Mononuclear cell (primary cell): ENCODE data around the gene ACP3. TPM values are rescaled to one million over a fixed set of nuclear protein-coding genes. Genes with fewer than 3 reads are reported as not detected.
"Not testable (repeated sequence)": the region's sequence is repeated elsewhere in the genome, so short reads cannot be mapped to it uniquely, and the experiment has no call there.

ENCODE experiments used
- H3K27me3 ChIP-seq: 2 replicates; pipeline ENCODE4 v1.6.0; 2011; ENCODE audit warnings: low read length, control low read depth; ENCODE audit not compliant: insufficient read depth
- H3K4me1 ChIP-seq: 2 replicates; pipeline ENCODE4 v1.5.1; 2011; ENCODE audit warnings: mild to moderate bottlenecking, low read length, control low read depth; ENCODE audit not compliant: insufficient read depth
- H3K4me3 ChIP-seq: 2 replicates; pipeline ENCODE4 v1.5.1; 2011; ENCODE audit warnings: mild to moderate bottlenecking, low read length, moderate library complexity
- H3K9me3 ChIP-seq: 2 replicates; pipeline ENCODE4 v1.5.1; 2011; ENCODE audit warnings: low read depth, mild to moderate bottlenecking, control low read depth, low read length
- total RNA-seq: library from RNA; depleted of rRNA; stranded (reverse); fragments of >200 nt; gene quantifications from one replicate; pipeline ENCODE4 v1.2.3, GENCODE V29; 2012

The ACP3 gene
- total RNA-seq, 1 donor = 18.1 TPM

GRCh38 chr3:132368515-132368914 lies 51.3 kb downstream of the ACP3 start:
- Histone ChIP-seq H3K4me3 (no peak overlapping the region), H3K4me1 (no peaks in the 10 kb centered on the region), H3K27me3 (no peaks in the 10 kb centered on the region), H3K9me3 (no peaks in the 10 kb centered on the region)

- H3K27me3 ChIP-seq = no peaks in the 10 kb centered on the region
- H3K4me3 ChIP-seq = no peak overlapping the region
- H3K4me1 ChIP-seq = no peaks in the 10 kb centered on the region
- H3K9me3 ChIP-seq = no peaks in the 10 kb centered on the region
Observed at GRCh38 chr3:132368962-132369361, 51.8 kb downstream of the ACP3 start.

DNA sequence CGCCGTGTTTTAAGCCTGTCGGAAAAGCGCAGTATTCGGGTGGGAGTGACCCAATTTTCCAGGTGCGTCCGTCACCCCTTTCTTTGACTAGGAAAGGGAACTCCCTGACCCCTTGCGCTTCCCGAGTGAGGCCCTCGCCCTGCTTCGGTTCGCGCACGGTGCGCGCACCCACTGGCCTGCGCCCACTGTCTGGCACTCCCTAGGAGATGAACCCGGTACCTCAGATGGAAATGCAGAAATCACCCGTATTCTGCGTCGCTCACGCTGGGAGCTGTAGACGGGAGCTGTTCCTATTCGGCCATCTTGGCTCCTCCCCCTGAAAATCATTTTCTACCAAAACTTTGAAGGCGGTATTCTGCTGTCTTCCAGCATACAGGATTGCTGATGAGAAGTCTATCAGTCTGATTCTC lies 59.7 kb downstream of the ACP3 start:
- H3K9me3 ChIP-seq, H3K4me1 ChIP-seq, H3K27me3 ChIP-seq, H3K4me3 ChIP-seq: not testable (repeated sequence)

GRCh38 chr3:132378048-132378762 lies 61.0 kb downstream of the ACP3 start:
- Histone ChIP-seq H3K4me1 (no peaks in the 10 kb centered on the region), H3K27me3 (no peaks in the 10 kb centered on the region), H3K9me3 (no peaks in the 10 kb centered on the region), H3K4me3 (no peak overlapping the region)

DNA sequence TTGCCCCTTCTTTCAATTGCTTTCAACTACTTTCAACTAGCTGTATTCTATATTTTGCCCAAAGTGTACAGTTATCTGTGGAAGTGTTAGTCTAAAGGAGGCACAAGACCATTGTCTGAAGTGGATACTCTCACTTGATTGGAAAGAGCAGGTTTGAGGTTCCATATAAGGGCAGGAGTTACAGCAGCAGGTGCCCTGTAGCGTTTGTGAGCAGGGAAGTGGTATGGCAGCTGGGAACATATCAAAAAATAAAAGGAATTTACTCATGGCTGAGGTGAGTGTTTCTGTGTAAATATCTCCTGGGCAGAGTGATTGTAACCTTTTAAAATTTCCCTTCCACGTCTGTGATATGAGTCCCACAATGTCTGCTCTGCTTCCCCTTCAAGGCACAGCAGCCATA lies 61.6 kb downstream of the ACP3 start:
- H3K27me3 ChIP-seq = no peaks in the 10 kb centered on the region
- no peaks in the 10 kb centered on the region for H3K4me1 ChIP-seq
- H3K9me3 ChIP-seq = no peaks in the 10 kb centered on the region
- no peak overlapping the region for H3K4me3 ChIP-seq

DNA sequence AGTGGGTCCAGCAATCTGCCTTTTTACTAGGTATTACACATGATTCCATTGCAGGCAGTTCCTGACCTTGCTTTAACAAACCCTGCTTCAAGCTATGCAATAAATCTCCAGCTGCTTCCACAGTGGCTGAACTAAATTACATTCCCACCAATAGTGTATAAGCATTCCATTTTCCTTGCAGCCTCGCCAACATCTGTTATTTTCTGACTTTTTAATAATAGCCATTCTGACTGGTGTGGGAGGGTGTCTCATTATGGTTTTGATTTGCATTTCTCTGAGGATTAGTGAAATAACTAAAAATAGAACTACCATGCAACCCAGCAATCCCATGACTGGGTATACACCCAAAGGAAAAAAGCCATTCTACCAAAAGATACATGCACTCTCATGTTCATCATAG lies 63.7 kb downstream of the ACP3 start:
- no peaks in the 10 kb centered on the region for H3K9me3 ChIP-seq
- H3K4me3 ChIP-seq = no peak overlapping the region
- no peaks in the 10 kb centered on the region for H3K4me1 ChIP-seq
- H3K27me3 ChIP-seq = no peaks in the 10 kb centered on the region

GRCh38 chr3:132381348-132381944 lies 64.2 kb downstream of the ACP3 start:
- H3K9me3 ChIP-seq = no peaks in the 10 kb centered on the region
- no peaks in the 10 kb centered on the region for H3K4me1 ChIP-seq
- no peak overlapping the region for H3K4me3 ChIP-seq
- no peaks in the 10 kb centered on the region for H3K27me3 ChIP-seq

DNA sequence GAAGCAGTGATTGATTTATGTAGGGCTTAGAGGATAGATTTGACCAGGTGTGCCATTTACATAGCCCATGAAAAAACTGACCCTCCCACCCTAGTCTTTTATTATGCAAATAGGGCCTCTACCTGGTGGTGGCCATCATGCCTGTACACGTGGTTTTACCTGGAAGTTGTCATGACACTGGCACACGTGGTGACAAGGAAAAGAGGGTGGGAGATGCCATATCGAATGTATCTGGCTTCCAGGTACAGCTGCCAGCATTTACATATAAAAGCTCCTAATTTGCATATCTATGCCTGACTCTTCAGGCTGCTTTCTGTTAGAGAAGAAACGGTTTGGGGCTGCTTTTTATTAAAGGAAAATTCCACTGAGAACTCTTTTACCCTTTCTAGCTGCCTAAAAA lies 65.1 kb downstream of the ACP3 start:
- H3K4me3 ChIP-seq = no peak overlapping the region
- H3K4me1 ChIP-seq = no peaks in the 10 kb centered on the region
- H3K27me3 ChIP-seq = no peaks in the 10 kb centered on the region
- H3K9me3 ChIP-seq = no peaks in the 10 kb centered on the region

GRCh38 chr3:132382688-132383194 lies 65.5 kb downstream of the ACP3 start:
- Histone ChIP-seq H3K4me3 (no peak overlapping the region), H3K9me3 (no peaks in the 10 kb centered on the region), H3K4me1 (no peaks in the 10 kb centered on the region), H3K27me3 (no peaks in the 10 kb centered on the region)

DNA sequence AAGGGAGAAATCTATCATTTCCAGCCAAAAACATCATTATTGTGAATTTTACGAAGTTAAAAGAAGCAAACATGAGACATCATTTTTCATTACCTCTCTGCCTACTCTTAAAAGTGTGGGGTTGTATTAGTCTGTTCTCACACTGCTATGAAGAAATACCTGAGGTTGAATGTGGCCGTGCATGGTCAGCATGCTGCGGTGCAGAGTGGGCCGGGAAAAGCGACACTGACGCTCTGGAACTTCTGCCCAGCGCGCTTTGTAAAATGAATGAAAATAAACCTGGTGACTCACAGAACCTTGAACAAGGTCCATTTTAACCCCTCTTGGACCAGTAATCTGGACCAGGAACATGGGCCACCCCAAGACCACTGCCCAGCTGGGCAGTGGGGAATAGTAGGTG lies 69.1 kb downstream of the ACP3 start:
- Histone ChIP-seq H3K4me1 (no peaks in the 10 kb centered on the region), H3K4me3 (no peak overlapping the region), H3K9me3 (no peaks in the 10 kb centered on the region), H3K27me3 (no peaks in the 10 kb centered on the region)

DNA sequence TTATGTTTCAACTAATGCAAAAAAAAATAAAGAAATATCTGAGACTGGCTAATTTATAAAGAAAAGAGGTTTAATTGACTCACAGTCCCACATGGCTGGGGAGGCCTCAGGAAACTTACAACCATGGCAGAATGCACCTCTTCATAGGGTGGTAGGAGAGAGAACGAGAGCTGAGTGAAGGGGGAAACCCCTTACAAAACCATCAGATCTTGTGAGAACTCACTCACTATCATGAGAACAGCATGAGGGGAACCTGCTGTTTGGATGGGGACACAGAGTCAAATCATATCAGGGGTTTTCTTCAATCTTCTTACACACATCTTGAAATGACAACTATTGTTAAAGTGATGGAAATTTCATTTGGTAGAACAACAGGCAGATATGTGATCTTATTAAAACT lies 75.5 kb downstream of the ACP3 start:
- not testable (repeated sequence) for H3K4me1 ChIP-seq, H3K9me3 ChIP-seq, H3K27me3 ChIP-seq, H3K4me3 ChIP-seq

DNA sequence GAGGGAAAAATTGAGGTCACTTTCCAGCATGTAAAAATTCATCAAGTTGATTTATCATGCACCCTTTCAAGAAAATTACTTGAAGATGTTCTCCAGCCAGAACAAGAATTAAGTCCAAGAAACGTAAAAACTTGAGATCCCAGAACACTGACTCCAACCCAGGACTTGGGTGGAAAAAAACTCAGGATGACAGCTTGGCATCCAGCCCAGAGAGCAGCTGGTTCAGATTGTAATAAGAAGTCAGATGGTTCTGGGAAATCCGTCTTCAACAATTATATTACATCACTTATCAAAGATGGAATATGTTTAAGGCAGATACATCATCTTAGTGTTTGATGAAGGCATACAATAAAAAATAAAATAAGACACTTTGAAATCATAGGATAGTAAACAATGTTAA lies 77.1 kb downstream of the ACP3 start:
- no peaks in the 10 kb centered on the region for H3K9me3 ChIP-seq
- no peak overlapping the region for H3K4me3 ChIP-seq
- no peaks in the 10 kb centered on the region for H3K4me1 ChIP-seq

DNA sequence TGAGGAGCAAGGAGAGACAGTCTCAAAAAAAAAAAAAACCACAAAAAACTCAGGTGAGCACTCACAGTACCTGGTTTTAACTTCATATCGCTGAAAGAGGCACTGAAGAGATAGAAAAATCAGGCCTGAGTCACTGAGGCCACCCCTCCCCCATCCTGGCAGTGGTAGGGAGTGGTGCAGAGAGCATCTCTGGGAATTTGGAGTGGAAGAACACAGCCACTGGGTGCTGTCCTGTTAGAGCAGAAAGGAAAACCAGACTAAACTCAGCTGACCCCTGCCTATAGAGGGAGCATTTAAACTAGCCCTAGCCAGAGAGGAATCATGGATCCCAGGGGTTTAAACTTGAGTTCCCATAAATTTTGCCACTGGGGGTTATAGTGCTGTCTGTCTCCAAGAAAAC lies 77.9 kb downstream of the ACP3 start:
- Histone ChIP-seq H3K4me1 (no peaks in the 10 kb centered on the region), H3K27me3 (no peaks in the 10 kb centered on the region), H3K4me3 (no peak overlapping the region), H3K9me3 (no peaks in the 10 kb centered on the region)

More for the DNA sequence above, 77.1 kb downstream of the ACP3 start:
- H3K27me3 ChIP-seq = no peaks in the 10 kb centered on the region

DNA sequence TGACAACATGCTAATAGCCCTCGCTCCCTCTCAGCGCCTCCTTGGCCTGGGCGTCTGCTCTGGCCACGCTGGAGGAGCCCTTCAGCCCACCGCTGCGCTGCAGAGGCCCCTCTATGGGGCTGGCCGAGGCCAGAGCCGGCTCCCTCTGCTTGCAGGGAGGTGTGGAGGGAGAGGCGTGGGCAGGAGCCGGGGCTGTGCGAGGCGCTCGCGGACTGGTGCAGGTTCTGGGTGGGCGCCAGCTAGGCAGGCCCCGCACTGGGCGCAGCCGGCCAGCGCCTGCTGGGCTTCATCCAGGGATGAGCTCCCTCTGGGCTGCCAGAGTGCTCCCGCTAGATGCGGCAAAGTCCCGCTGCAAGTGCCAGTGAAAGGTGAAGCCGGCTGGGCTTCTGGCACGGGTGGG lies 79.0 kb downstream of the ACP3 start:
- Histone ChIP-seq H3K4me1 (no peaks in the 10 kb centered on the region), H3K4me3 (no peak overlapping the region), H3K9me3 (no peaks in the 10 kb centered on the region), H3K27me3 (no peaks in the 10 kb centered on the region)

GRCh38 chr3:132396776-132397175 lies 79.6 kb downstream of the ACP3 start:
- not testable (repeated sequence) for H3K4me1 ChIP-seq, H3K4me3 ChIP-seq, H3K27me3 ChIP-seq, H3K9me3 ChIP-seq
